GM20000 (cell line): ENCODE results near the gene USP35.

ENCODE experiments used
- DNase-seq: peaks from one replicate; pipeline ENCODE4 v3.0.0; 2012; ENCODE audit warnings: low spot score
- TF ChIP-seq, protein P1 (sequence below): IDR thresholded peaks from 2 replicates; pipeline ENCODE4 v1.5.1; 2012; ENCODE audit warnings: mild to moderate bottlenecking, control low read depth; ENCODE audit errors: extremely low read depth, missing control alignments

USP35 gene

GRCh38 chr11:78244546-78245255 is 56.0 kb downstream of the USP35 start:
- no peak for DNase-seq
- TF ChIP-seq, protein P1, sequence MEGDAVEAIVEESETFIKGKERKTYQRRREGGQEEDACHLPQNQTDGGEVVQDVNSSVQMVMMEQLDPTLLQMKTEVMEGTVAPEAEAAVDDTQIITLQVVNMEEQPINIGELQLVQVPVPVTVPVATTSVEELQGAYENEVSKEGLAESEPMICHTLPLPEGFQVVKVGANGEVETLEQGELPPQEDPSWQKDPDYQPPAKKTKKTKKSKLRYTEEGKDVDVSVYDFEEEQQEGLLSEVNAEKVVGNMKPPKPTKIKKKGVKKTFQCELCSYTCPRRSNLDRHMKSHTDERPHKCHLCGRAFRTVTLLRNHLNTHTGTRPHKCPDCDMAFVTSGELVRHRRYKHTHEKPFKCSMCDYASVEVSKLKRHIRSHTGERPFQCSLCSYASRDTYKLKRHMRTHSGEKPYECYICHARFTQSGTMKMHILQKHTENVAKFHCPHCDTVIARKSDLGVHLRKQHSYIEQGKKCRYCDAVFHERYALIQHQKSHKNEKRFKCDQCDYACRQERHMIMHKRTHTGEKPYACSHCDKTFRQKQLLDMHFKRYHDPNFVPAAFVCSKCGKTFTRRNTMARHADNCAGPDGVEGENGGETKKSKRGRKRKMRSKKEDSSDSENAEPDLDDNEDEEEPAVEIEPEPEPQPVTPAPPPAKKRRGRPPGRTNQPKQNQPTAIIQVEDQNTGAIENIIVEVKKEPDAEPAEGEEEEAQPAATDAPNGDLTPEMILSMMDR: no peak

DNA sequence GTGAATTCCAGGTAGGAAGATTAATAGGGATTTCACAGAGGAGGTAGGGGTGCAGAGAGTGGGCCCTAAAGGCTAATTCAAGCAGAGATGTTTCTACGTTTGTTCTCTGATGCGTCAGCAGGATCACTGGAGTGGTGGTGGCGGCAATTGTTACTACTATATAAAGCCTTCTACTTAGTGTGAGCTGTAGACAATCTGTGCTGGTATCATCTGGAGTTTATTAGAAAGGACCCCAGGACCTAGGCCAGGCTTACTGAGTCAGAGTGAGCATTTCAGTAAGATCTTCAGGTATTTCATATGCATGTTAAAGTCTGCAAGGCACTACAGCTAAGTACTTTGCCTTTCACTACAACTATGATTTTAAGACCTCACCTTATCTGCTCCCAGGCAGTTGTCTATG is 59.5 kb downstream of the USP35 start:
- TF ChIP-seq, protein P1: no peak
- DNase-seq: no peak

GRCh38 chr11:78248903-78249302 is 60.2 kb downstream of the USP35 start:
- DNase-seq: no peak
- TF ChIP-seq, protein P1: no peak

DNA sequence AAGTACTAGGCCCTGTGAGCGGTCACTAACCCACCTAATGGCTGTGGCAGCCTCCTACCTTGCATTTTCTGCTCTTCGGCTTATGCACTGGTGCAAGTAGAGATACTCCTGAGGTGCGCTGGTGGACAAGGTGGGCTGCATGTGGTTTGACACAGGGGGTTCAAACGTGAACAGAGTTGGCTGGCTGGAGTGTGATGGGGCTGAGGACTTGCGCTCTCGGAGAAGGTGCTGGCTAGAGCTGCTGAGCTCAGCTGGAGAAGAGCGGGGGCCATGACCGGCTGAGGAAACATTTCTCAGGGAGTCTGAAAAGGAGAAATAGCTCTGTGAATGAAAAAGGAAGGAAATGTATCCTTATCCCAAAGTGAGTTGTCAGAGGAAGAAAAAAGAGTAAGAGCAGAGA is 61.4 kb downstream of the USP35 start:
- no peak for DNase-seq
- TF ChIP-seq, protein P1: no peak

- TF ChIP-seq, protein P1: no peak
- DNase-seq: no peak
These were observed 62.5 kb downstream of the USP35 start for GRCh38 chr11:78251083-78251775.

- DNase-seq: no peak
- TF ChIP-seq, protein P1: no peak
These were observed 65.1 kb downstream of the USP35 start for GRCh38 chr11:78253797-78254196.

DNA sequence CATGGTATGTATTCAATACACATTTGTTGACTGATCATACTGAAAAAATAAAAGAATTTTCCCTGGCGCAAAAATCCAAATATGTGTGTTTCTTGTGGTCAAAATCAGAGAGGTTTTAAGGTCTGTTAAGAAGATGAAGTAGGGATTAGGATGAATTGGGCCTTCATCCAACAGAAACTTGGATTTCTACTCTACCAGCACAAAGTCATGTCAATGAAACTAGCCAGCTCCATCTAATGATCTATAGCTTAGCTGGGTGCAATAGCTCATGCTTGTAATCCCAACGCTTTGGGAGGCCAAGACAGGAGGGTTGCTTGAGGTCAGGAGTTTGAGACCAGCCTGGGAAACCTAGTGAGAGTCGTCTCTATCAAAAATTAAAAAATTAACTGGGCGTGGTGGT is 65.5 kb downstream of the USP35 start:
- TF ChIP-seq, protein P1: no peak

More for the DNA sequence above, 65.5 kb downstream of the USP35 start:
- no peak for DNase-seq
